ENCODE data around the gene SREBF1. TPM values are rescaled to one million over a fixed set of nuclear protein-coding genes. Genes with fewer than 3 reads are reported as not detected.

SREBF1 gene
- total RNA-seq, 1 experiment from 2014 or later: 104 TPM

GRCh38 chr17:17806611-17807274, 30.0 kb downstream of the SREBF1 start:
- intact Hi-C loops (cut with micrococcal nuclease; ENCODE audit: unreplicated experiment): no loop called here
- H3K36me3 Mint-ChIP-seq (ENCODE audit: insufficient read depth, unreplicated experiment): peaks cover 74% of the 10 kb centered on the region
- no peaks in the 10 kb centered on the region for H3K27me3 Mint-ChIP-seq (ENCODE audit: unreplicated experiment)
- H3K4me1 Mint-ChIP-seq (ENCODE audit: low read depth, unreplicated experiment): peaks cover 7% of the 10 kb centered on the region
- BruUV-seq (replicated peaks): no TSS peak
- CTCF ChIA-PET: interaction anchor here (0.6 kb wide), 1 partner anchor 19 kb away, joined by 3 read pairs; no protein-coding TSS in a partner anchor
- peak overlapping the region; percentile 41 for H3K27ac Mint-ChIP-seq (ENCODE audit: unreplicated experiment)
- H3K4me3 Mint-ChIP-seq (ENCODE audit: low read depth, unreplicated experiment): no peak overlapping the region
- no peaks in the 10 kb centered on the region for H3K9me3 Mint-ChIP-seq (ENCODE audit: low read depth, unreplicated experiment)
- no peak for DNase-seq
- no peak for TF ChIP-seq CTCF (IDR thresholded peaks at IDR 0.05; ENCODE audit: unreplicated experiment)

- no TSS peak for BruUV-seq (replicated peaks)
- peaks cover 67% of the 10 kb centered on the region for H3K36me3 Mint-ChIP-seq (ENCODE audit: insufficient read depth, unreplicated experiment)
- TF ChIP-seq CTCF (IDR thresholded peaks at IDR 0.05; ENCODE audit: unreplicated experiment): no peak
- intact Hi-C loops (cut with micrococcal nuclease; ENCODE audit: unreplicated experiment): no loop called here
- peak overlapping the region; percentile 41 for H3K27ac Mint-ChIP-seq (ENCODE audit: unreplicated experiment)
- H3K4me1 Mint-ChIP-seq (ENCODE audit: low read depth, unreplicated experiment): peaks cover 7% of the 10 kb centered on the region
- no peaks in the 10 kb centered on the region for H3K9me3 Mint-ChIP-seq (ENCODE audit: low read depth, unreplicated experiment)
- no peak for DNase-seq
- no peaks in the 10 kb centered on the region for H3K27me3 Mint-ChIP-seq (ENCODE audit: unreplicated experiment)
- H3K4me3 Mint-ChIP-seq (ENCODE audit: low read depth, unreplicated experiment): no peak overlapping the region
- CTCF ChIA-PET: interaction anchor here (0.6 kb wide), 1 partner anchor 20 kb away, joined by 3 read pairs; no protein-coding TSS in a partner anchor
Measured at GRCh38 chr17:17806035-17806434, 30.8 kb downstream of the SREBF1 start.

- no peaks in the 10 kb centered on the region for H3K27me3 Mint-ChIP-seq (ENCODE audit: unreplicated experiment)
- CTCF ChIA-PET: no interaction called here
- H3K4me1 Mint-ChIP-seq (ENCODE audit: low read depth, unreplicated experiment): peaks cover 7% of the 10 kb centered on the region
- H3K4me3 Mint-ChIP-seq (ENCODE audit: low read depth, unreplicated experiment): no peak overlapping the region
- TF ChIP-seq CTCF (IDR thresholded peaks at IDR 0.05; ENCODE audit: unreplicated experiment): no peak
- H3K9me3 Mint-ChIP-seq (ENCODE audit: low read depth, unreplicated experiment): no peaks in the 10 kb centered on the region
- peaks cover 63% of the 10 kb centered on the region for H3K36me3 Mint-ChIP-seq (ENCODE audit: insufficient read depth, unreplicated experiment)
- intact Hi-C loops (cut with micrococcal nuclease; ENCODE audit: unreplicated experiment): no loop called here
- DNase-seq: no peak
- no TSS peak for BruUV-seq (replicated peaks)
- peak overlapping the region; percentile 41 for H3K27ac Mint-ChIP-seq (ENCODE audit: unreplicated experiment)
Measured at GRCh38 chr17:17805575-17805974, 31.2 kb downstream of the SREBF1 start.

GRCh38 chr17:17804007-17804406, 32.8 kb downstream of the SREBF1 start:
- Mint-ChIP-seq H3K4me3 (ENCODE audit: low read depth, unreplicated experiment) (no peak overlapping the region), H3K27me3 (ENCODE audit: unreplicated experiment) (no peaks in the 10 kb centered on the region), H3K4me1 (ENCODE audit: low read depth, unreplicated experiment) (peaks cover 7% of the 10 kb centered on the region), H3K9me3 (ENCODE audit: low read depth, unreplicated experiment) (no peaks in the 10 kb centered on the region), H3K36me3 (ENCODE audit: insufficient read depth, unreplicated experiment) (peaks cover 57% of the 10 kb centered on the region), H3K27ac (ENCODE audit: unreplicated experiment) (no peak overlapping the region)
- CTCF ChIA-PET: no interaction called here
- DNase-seq: no peak
- TF ChIP-seq CTCF (IDR thresholded peaks at IDR 0.05; ENCODE audit: unreplicated experiment): no peak
- intact Hi-C loops (cut with micrococcal nuclease; ENCODE audit: unreplicated experiment): no loop called here
- no TSS peak for BruUV-seq (replicated peaks)
